Adipose tissue (tissue), 3 donors: ENCODE results near the gene SLFN5. TPM values are rescaled to one million over a fixed set of nuclear protein-coding genes. Genes with fewer than 3 reads are reported as not detected.

ENCODE experiments used
- H3K27ac ChIP-seq: one replicate; pipeline ENCODE4 v1.5.1; 2013; ENCODE audit warnings: low read depth, low read length
- WGBS, 3 donors: extraction: QIAGEN DNeasy Blood & Tissue Kit; methylation state at CpG; one replicate each; pipeline ENCODE4 v1.1.7; 2013; 5-methylcytosine and 5-hydroxymethylcytosine counted together
- polyA plus RNA-seq, 3 donors: library from polyadenylated mRNA; stranded (reverse); fragments of 200-250 nt; gene quantifications; one replicate each; pipeline ENCODE4 v1.2.3, GENCODE V29; 2013
- donor health status: healthy with polysubstance abuse.
- donor health status: Bipolar disorder and iron deficiency.
- donor health status: healthy.

SLFN5 gene
- polyA plus RNA-seq, 3 donors: 3.6 to 14.9 (median 11.9) TPM

DNA sequence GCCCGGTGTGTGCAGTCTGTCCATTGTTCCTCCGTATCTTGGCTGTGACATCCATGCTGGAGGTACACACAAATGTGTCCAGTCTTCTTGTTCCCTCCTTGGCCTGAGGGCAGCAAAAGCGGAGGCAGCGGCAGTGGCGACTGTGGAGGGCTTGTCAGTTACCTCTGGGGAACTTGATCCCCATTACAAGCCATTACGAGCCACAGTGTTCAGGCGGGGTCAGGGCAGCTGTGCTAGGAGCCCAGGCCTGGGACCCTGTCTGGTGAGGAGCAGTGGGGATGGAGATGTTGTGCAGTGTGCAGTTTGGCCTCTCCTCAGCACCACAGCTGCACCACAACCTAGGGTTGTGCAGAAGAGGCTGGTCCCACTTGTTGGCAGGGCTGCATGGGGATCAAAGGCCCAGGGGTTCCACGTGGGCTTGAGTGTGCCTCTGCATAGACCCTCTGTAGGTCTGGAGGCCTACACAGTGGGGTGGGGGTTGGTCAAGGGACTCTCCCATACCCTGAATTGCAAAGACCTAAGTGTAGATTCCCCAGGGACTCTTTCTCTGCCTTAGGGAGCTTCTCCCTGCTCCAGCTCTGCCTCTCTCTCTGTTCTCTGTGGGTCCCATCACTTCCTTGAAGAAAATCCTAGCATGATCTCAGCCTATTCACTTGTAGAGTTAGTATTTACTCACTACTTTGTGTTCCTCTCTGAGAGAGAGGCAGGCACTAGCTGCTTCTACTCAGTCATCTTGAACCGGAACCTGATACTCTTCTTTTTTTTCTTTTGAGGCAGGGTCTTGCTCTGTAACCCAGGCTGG lies 71.7 kb downstream of the SLFN5 start:
- no peak overlapping the region for H3K27ac ChIP-seq
- 65 to 85% (median 82%) methylated on average over 9 of the region's 9 CpGs for WGBS, 3 donors

DNA sequence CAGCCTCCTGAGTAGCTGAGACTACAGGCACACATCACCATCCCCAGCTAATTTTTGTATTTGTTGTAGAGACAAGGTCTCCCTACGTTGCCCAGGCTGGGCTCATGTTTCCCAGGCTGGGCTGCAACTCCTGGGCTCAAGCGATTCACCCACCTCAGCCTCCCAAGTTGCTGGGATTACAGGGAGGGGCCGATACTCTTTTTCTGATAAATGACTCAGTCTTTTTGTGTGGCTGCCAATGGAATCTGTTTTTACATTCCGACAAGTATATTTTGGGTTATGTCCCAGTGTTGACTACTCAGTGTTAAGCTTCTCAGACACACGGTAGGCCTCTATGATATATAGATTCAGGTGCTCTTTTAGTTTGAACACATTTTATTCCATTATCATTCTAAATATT lies 72.4 kb downstream of the SLFN5 start:
- no peak overlapping the region for H3K27ac ChIP-seq
- WGBS, 3 donors: 27 to 49% (median 30%) methylated on average over 5 of the region's 5 CpGs

DNA sequence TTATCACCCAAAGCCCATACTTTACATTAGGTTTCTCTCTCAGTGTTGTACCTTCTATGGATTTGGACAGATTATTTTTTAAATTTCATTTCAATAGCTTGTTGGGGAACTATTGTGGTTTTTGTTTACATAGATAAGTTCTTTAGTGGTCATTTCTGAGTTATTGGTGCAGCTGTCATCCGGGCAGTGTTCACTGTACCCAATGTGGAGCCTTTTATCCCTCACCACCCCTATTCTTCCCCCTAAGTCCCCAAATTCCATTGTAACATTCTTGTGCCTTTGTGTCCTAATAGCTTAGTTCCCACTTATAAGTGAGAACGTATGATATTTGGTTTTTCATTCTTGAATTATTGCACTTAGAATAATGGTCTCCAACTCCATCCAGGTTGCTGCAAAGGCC lies 73.1 kb downstream of the SLFN5 start:
- H3K27ac ChIP-seq: no peak overlapping the region
- WGBS, 3 donors: 79 to 88% (median 80%) methylated on average over 2 of the region's 2 CpGs

DNA sequence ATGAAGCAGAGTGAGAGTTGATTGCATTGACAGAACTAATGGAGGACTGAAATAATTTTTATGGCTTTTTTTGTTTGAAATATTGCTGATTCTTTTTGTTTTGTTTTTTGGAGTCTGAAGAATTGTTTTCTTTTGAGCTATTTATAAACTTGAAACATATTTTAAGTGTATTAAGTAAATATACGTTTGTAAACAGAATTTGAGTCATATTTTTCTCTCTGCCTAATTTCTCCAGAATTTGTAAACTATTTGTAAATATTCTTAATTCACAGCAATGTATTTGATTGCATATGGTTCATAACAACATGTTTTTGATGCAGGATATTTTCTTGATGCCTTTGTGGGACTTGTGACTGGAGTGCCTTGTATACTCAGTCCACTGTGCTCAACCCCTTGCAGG lies 79.9 kb downstream of the SLFN5 start:
- WGBS, 3 donors: 60 to 99% (median 85%) methylated on average over 1 of the region's 1 CpG
- H3K27ac ChIP-seq: no peak overlapping the region

Other genes starting within 250 kb of the SLFN5 start
- 1 to 10 TPM; 5.5 to 9.9 (median 7.6) TPM for gene RFFL, start 179.4 kb upstream of the SLFN5 start, polyA plus RNA-seq
- 1 to 10 TPM; 4.1 to 7.0 (median 4.6) TPM for gene RAD51D, start 123.2 kb upstream of the SLFN5 start, polyA plus RNA-seq
- gene FNDC8, start 121.5 kb upstream of the SLFN5 start, polyA plus RNA-seq: under 1 TPM in 2 of 3 donors, not detected in 1; 0.03 to 0.09 TPM
- gene NLE1, start 100.8 kb upstream of the SLFN5 start, polyA plus RNA-seq: 10 to 100 TPM in 2 of 3 donors, 1 to 10 TPM in 1; 7.5 to 24.5 (median 15.3) TPM
- gene UNC45B, start 95.3 kb upstream of the SLFN5 start, polyA plus RNA-seq: under 1 TPM; under 0.01 to 0.03 (median 0.02) TPM
- gene SLC35G3, start 48.7 kb upstream of the SLFN5 start, polyA plus RNA-seq: not detected
- gene SLFN11, start 130.5 kb downstream of the SLFN5 start, polyA plus RNA-seq: 10 to 100 TPM in 2 of 3 donors, 1 to 10 TPM in 1; 1.2 to 32.2 (median 19.2) TPM
- gene SLFN12, start 189.4 kb downstream of the SLFN5 start, polyA plus RNA-seq: 10 to 100 TPM in 1 of 3 donors, 1 to 10 TPM in 1, under 1 TPM in 1; 0.49 to 10.1 (median 4.4) TPM
- 1 to 10 TPM in 2 of 3 donors, under 1 TPM in 1; 0.49 to 1.7 (median 1.2) TPM for gene SLFN13, start 205.7 kb downstream of the SLFN5 start, polyA plus RNA-seq